DND-41 (cell line): ENCODE results near the gene BCLAF3.

ENCODE experiments used
- CTCF ChIP-seq: IDR thresholded peaks from 2 replicates; pipeline ENCODE4 v1.5.1; 2012; ENCODE audit warnings: borderline replicate concordance, low read length, moderate library complexity, mild to moderate bottlenecking; ENCODE audit not compliant: poor library complexity, severe bottlenecking; ENCODE audit errors: extremely low read depth
- EZH2 ChIP-seq: IDR thresholded peaks from 3 replicates; pipeline ENCODE4 v1.6.1; 2012; ENCODE audit warnings: borderline replicate concordance, low read depth, mild to moderate bottlenecking, moderate library complexity, low read length, inconsistent platforms; ENCODE audit not compliant: severe bottlenecking

GRCh38 chrX:19955306-19955705 is 35.6 kb downstream of the BCLAF3 start:
- no peak for TF ChIP-seq CTCF
- TF ChIP-seq EZH2: no peak
